GM12878 (cell line): ENCODE data around the gene DHRS4. TPM values are rescaled to one million over a fixed set of nuclear protein-coding genes. Genes with fewer than 3 reads are reported as not detected.
"Not testable (repeated sequence)": the region's sequence is repeated elsewhere in the genome, so short reads cannot be mapped to it uniquely, and the experiment has no call there.

Experiments used
- ATAC-seq: fragments of 200-7000 bp; cut with Tn5 transposase; 3 replicates; pipeline ENCODE4 v1.9.1; 2020; ENCODE audit warnings: mild to moderate bottlenecking, moderate library complexity
- BruUV-seq: library from RNA; stranded (reverse); fragments of 400-500 nt; replicated peaks from 2 replicates; lab custom pipeline; 2021; lab: Mats Ljungman, UMichigan
- CTCF ChIA-PET: fragments of 300-600 bp; sonication (Branson Sonifier 250); formaldehyde crosslinking; extraction: SDS; loops from one replicate; lab custom pipeline; 2021; ENCODE audit warnings: inconsistent platforms; lab: Yijun Ruan, JAX
- POLR2A ChIA-PET: fragments of 350-600 bp; formaldehyde crosslinking; extraction: SDS; loops from one replicate; lab custom pipeline; 2021; ENCODE audit warnings: inconsistent platforms; lab: Charles Lee
- RAD21 ChIA-PET: fragments of 300-600 bp; sonication (Branson Sonifier 250); formaldehyde crosslinking; loops from one replicate; lab custom pipeline; 2023; ENCODE audit warnings: antibody characterized with exemption; ENCODE audit not compliant: unreplicated experiment; lab: Charles Lee
- SMC1A ChIA-PET: fragments of 300-600 bp; sonication (Branson Sonifier 250); formaldehyde crosslinking; loops from one replicate; lab custom pipeline; 2023; ENCODE audit not compliant: unreplicated experiment, uncharacterized antibody; lab: Charles Lee
- DNase-seq: peaks from one replicate; pipeline ENCODE4 v3.0.0-alpha.2; 2011; ENCODE audit warnings: low read depth, low spot score
- FAIRE-seq: peaks from 3 replicates; lab custom pipeline; 2011; peaks lifted over from hg19 to GRCh38; lab: Jason Lieb, UNC
- H2AFZ ChIP-seq: 2 replicates; pipeline ENCODE4 v1.6.0; 2011; ENCODE audit warnings: low read depth, low read length, control low read depth; ENCODE audit not compliant: control insufficient read depth
- H3K27ac ChIP-seq: 2 replicates; pipeline ENCODE4 v1.5.1; 2011; ENCODE audit warnings: control low read depth; ENCODE audit not compliant: control insufficient read depth, insufficient read depth
- H3K27me3 ChIP-seq, 2 experiments: replicated peaks in 1 of 2; 2 replicates each; pipeline versions ENCODE4 v1.6.0 to v1.6.1; 2011; ENCODE audit warnings: low read length in 1 of 2; ENCODE audit not compliant: control insufficient read depth in 2 of 2, insufficient read depth in 2 of 2
- H3K36me3 ChIP-seq, 2 experiments: 2 replicates each; pipeline ENCODE4 v1.5.1; 2011; ENCODE audit warnings: low read length in 1 of 2; ENCODE audit not compliant: control insufficient read depth in 2 of 2, insufficient read depth in 2 of 2
- H3K4me1 ChIP-seq: 2 replicates; pipeline ENCODE4 v1.6.1; 2011; ENCODE audit warnings: mild to moderate bottlenecking, low read length, moderate library complexity, mixed read lengths; ENCODE audit not compliant: control insufficient read depth, insufficient read depth
- H3K4me2 ChIP-seq: 2 replicates; pipeline ENCODE4 v1.6.0; 2011; ENCODE audit warnings: control low read depth; ENCODE audit not compliant: control insufficient read depth, insufficient read depth
- H3K4me3 ChIP-seq: fragments of 200-600 bp; sonication (generic); 2 replicates; pipeline ENCODE4 v1.5.1; 2016
- H3K79me2 ChIP-seq: 2 replicates; pipeline ENCODE4 v1.6.0; 2011; ENCODE audit warnings: low read length; ENCODE audit not compliant: control insufficient read depth, insufficient read depth
- H3K9ac ChIP-seq: 2 replicates; pipeline ENCODE4 v1.8.0; 2011; ENCODE audit warnings: low read length, control low read depth, mixed read lengths; ENCODE audit not compliant: control insufficient read depth, insufficient read depth
- H3K9me3 ChIP-seq: replicated peaks from 3 replicates; pipeline ENCODE4 v1.5.1; 2011; ENCODE audit warnings: mild to moderate bottlenecking, low read length; ENCODE audit not compliant: control insufficient read depth, insufficient read depth
- H4K20me1 ChIP-seq: 2 replicates; pipeline ENCODE4 v1.6.0; 2011; ENCODE audit not compliant: control insufficient read depth, insufficient read depth
- ATF7 ChIP-seq: fragments of 450-650 bp; IDR thresholded peaks from 2 replicates; pipeline ENCODE4 v1.6.1; 2016; ENCODE audit warnings: low read depth, mild to moderate bottlenecking
- BCL3 ChIP-seq: IDR thresholded peaks from 2 replicates; pipeline ENCODE4 v1.6.1; 2011; ENCODE audit warnings: borderline replicate concordance, low read depth, mild to moderate bottlenecking, moderate library complexity, low read length; ENCODE audit not compliant: insufficient read depth, poor library complexity, severe bottlenecking
- EP300 ChIP-seq, 2 experiments: fragments of 150-350 bp in 1 of 2; IDR thresholded peaks; 2 replicates each; pipeline ENCODE4 v1.6.1; 2011 to 2012; ENCODE audit warnings: low read depth in 2 of 2, low read length in 2 of 2, borderline replicate concordance in 1 of 2, improper control_type of control experiment in 1 of 2, inconsistent platforms in 1 of 2; ENCODE audit not compliant: control insufficient read depth in 1 of 2
- MAX ChIP-seq: IDR thresholded peaks from 2 replicates; pipeline ENCODE4 v1.6.1; 2012; ENCODE audit warnings: low read depth, low read length, improper control_type of control experiment
- MYB ChIP-seq: fragments of 150-350 bp; IDR thresholded peaks from 2 replicates; pipeline ENCODE4 v1.6.1; 2014; ENCODE audit warnings: mild to moderate bottlenecking, low read depth, low read length, borderline replicate concordance
- PAX8 ChIP-seq: fragments of 450-650 bp; IDR thresholded peaks from 2 replicates; pipeline ENCODE4 v1.6.1; 2017; ENCODE audit warnings: mild to moderate bottlenecking, moderate library complexity
- POU2F2 ChIP-seq: IDR thresholded peaks from 3 replicates; pipeline ENCODE4 v1.6.1; 2011; ENCODE audit warnings: low read depth, mild to moderate bottlenecking, low read length, borderline replicate concordance
- RELA ChIP-seq: fragments of 450-650 bp; IDR thresholded peaks from 2 replicates; pipeline ENCODE4 v1.8.0; 2014; ENCODE audit warnings: borderline replicate concordance; ENCODE audit not compliant: partially characterized antibody
- SMARCA5 ChIP-seq: fragments of 450-650 bp; IDR thresholded peaks from 2 replicates; pipeline ENCODE4 v1.6.1; 2017; ENCODE audit warnings: mild to moderate bottlenecking
- SUPT20H ChIP-seq: IDR thresholded peaks from 2 replicates; pipeline ENCODE4 v1.6.1; 2011; ENCODE audit warnings: low read depth, mild to moderate bottlenecking, low read length, moderate library complexity, borderline replicate concordance; ENCODE audit not compliant: control insufficient read depth
- TCF7 ChIP-seq: IDR thresholded peaks from 2 replicates; pipeline ENCODE4 v1.6.1; 2014; ENCODE audit warnings: antibody characterized with exemption, borderline replicate concordance
- WGBS: methylation state at CpG from one replicate; pipeline ENCODE4 v1.1.6; 2016; ENCODE audit warnings: low lambda C conversion rate; ENCODE audit not compliant: insufficient replicate concordance, insufficient coverage; ENCODE audit errors: missing lambda C conversion rate; 5-methylcytosine and 5-hydroxymethylcytosine counted together
- in situ Hi-C: fragments of 300-500 bp; cut with MboI; formaldehyde crosslinking; loops from 9 replicates; pipeline ENCODE4 v1.14.3; 2018; ENCODE audit warnings: mixed read lengths
- intact Hi-C: fragments of 100-400 bp; cut with micrococcal nuclease; formaldehyde crosslinking; loops from one replicate; pipeline ENCODE4 v1.14.2; 2022; ENCODE audit not compliant: unreplicated experiment
- polyA plus RNA-seq, 11 experiments: library from polyadenylated mRNA; depleted of rRNA in 4 of 11; unstranded in 6 of 11; stranded (reverse) in 5 of 11; fragments of >200 nt; fragmentation: Nextera tagmentation in 4 of 11; fragmentation: Illumina TruSeq in 1 of 11; extraction: Ambion mirVana in 4 of 11; extraction: Trizol in 1 of 11; gene quantifications; 1 replicate in 1 of 11; 2 replicates in 10 of 11; pipeline versions ENCODE4 v1.2.1 to v1.2.3, GENCODE V29; 2011 to 2016; ENCODE audit warnings: inconsistent platforms in 2 of 11, missing spikeins in 2 of 11, low read depth in 1 of 11
- total RNA-seq, 4 experiments: library from RNA; depleted of rRNA in 3 of 4; stranded (reverse); fragments of >200 nt in 3 of 4; fragmentation: Illumina TruSeq in 1 of 4; extraction: Trizol in 1 of 4; gene quantifications; 2 replicates each; pipeline versions ENCODE4 v1.2.1 to v1.2.3, GENCODE V29; 2013 to 2021

DHRS4 gene
- total and polyA plus RNA-seq, 10 of the 15 experiments (the other 5 are each of a cell fraction or from before 2014, with no cell fraction given), result 2.4 to 38.1 (median 22.2) TPM

- H3K27me3 ChIP-seq, CTCF ChIA-PET, FAIRE-seq, POLR2A ChIA-PET, H3K9ac ChIP-seq, RAD21 ChIA-PET, H3K4me1 ChIP-seq, ATAC-seq, DNase-seq, H3K27ac ChIP-seq, H4K20me1 ChIP-seq, H2AFZ ChIP-seq, H3K4me3 ChIP-seq, H3K4me2 ChIP-seq, BruUV-seq, H3K9me3 ChIP-seq, H3K79me2 ChIP-seq, in situ Hi-C loops, intact Hi-C loops, SMC1A ChIA-PET, H3K36me3 ChIP-seq: not testable (repeated sequence)
- WGBS, result 93% methylated on average over 2 of the region's 2 CpGs
Observed at GRCh38 chr14:23949069-23949468, 4.5 kb upstream of the DHRS4 start.

- CTCF ChIA-PET, result no interaction called here
- H3K9me3 ChIP-seq, result no peaks in the 10 kb centered on the region; the same call in 2 of the 3 replicates
- DNase-seq, result no peak
- FAIRE-seq, result no peak
- ATAC-seq, result no peak
- no peaks in the 10 kb centered on the region for H3K27me3 ChIP-seq
- no peak overlapping the region for H3K4me2 ChIP-seq
- H3K9ac ChIP-seq, result no peak overlapping the region
- no peaks in the 10 kb centered on the region for H3K36me3 ChIP-seq
- H3K4me1 ChIP-seq, result no peaks in the 10 kb centered on the region
- 84% methylated on average over 6 of the region's 6 CpGs for WGBS
- peaks cover 2% of the 10 kb centered on the region; the same call in 1 of the 2 replicates for H3K79me2 ChIP-seq
- RAD21 ChIA-PET, result no interaction called here
- no TSS peak for BruUV-seq
- intact Hi-C loops (loop anchor here (5.0 kb wide), 1 partner anchor 363 kb away; no protein-coding TSS in a partner anchor), in situ Hi-C loops (no loop called here)
- no peak overlapping the region for H2AFZ ChIP-seq
- no peaks in the 10 kb centered on the region for H4K20me1 ChIP-seq
- H3K27ac ChIP-seq, result no peak overlapping the region
- POLR2A ChIA-PET, result interaction anchor here (0.7 kb wide), 1 partner anchor 56 kb away, joined by 3 read pairs; no protein-coding TSS in a partner anchor
- no peak overlapping the region for H3K4me3 ChIP-seq
- SMC1A ChIA-PET, result no interaction called here
- TF ChIP-seq MAX (no peak), SUPT20H (no peak), POU2F2 (no peak), MYB (no peak), SMARCA5 (no peak), ATF7 (no peak), BCL3 (no peak), RELA (no peak), PAX8 (no peak), EP300 (IDR thresholded peaks at IDR 0.05; ENCODE audit: borderline replicate concordance in 1 of 2, control insufficient read depth in 1 of 2, low read depth in 2 of 2, low read length in 2 of 2) (no peak), TCF7 (no peak)
Observed at GRCh38 chr14:23950411-23951135, 3.0 kb upstream of the DHRS4 start.
